ENCODE results near the gene AP3B1. TPM values are rescaled to one million over a fixed set of nuclear protein-coding genes. Genes with fewer than 3 reads are reported as not detected.
"Not testable (repeated sequence)": the region's sequence is repeated elsewhere in the genome, so short reads cannot be mapped to it uniquely, and the experiment has no call there.

AP3B1 gene
- total RNA-seq, 1 donor from 2014 or later, result 23.2 TPM

DNA sequence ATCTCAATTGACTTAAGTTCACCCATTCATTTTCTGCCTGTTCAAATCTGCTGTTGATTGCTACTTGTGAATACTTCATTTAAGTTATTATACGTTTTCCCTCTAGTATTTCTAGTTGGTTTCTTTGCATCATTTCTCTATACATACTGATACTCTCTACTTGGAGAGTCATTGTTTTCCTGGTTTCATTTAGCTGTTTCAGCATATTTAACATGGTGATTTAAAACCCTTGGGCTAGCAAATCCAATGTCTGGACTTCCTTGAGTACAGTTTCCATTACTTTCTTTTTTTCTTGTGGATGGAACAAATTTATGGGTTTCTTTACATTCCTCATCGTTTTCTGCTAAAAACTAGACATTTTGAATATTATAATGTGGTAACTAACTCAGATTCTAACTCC, 90.7 kb downstream of the AP3B1 start:
- intact Hi-C loops (cut with DNase I), result no loop called here

DNA sequence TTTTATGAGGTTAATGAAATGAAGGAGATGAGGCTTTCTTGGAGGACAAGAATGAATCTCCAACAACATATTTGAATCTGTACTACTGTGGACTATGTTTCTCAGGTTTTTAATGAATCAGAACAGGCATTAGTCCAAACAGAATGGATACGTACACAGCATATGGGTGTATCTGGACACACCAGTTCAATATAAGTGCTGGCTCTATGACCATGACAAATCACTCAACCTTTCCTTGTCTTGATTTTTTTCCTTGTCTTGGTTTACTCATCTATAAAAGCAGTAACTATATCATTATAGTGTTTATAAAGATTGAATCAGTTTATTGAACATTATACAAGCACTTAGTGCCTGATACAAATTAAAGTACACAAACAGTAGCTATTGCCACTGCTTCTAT, 104.1 kb downstream of the AP3B1 start:
- intact Hi-C loops (cut with DNase I), result no loop called here
- no peak for DNase-seq (ENCODE audit: low spot score)

More for the DNA sequence above, 90.7 kb downstream of the AP3B1 start:
- DNase-seq (ENCODE audit: low spot score), result no peak

DNA sequence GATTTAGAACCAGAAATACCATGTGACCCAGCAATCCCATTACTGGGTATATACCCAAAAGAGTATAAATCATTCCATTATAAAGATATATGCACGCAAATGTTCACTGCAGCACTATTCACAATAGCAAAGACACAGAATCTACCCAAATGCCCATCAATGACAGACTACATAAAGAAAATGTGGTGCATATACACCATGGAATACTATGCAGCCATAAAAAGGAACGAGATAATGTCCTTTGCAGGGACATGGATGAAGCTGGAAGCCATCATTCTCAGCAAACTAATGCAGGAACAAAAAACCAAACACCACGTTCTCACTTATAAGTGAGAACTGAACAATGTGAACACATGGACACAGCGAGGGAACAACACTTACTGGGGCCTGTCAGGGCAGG, 105.8 kb downstream of the AP3B1 start:
- DNase-seq (ENCODE audit: low spot score); intact Hi-C loops (cut with DNase I): not testable (repeated sequence)

DNA sequence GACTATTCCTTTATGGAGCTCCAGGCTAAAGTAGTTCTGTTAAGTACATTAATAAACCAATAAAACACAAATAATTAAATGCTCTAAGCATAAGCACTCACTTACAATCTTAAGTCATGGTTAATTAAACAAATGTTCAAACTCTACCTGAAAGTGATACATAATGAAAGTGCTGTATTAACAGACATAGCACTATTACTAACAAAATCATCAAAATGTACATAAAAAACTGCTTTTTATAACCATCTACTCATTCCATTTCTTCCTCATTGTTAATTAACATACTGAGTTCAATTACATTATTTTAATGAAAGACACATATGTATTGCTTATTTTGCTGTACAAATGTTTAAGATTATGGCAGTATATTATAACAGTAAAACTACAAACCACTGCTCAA, 107.3 kb downstream of the AP3B1 start:
- intact Hi-C loops (cut with DNase I), result no loop called here
- DNase-seq (ENCODE audit: low spot score), result no peak

DNA sequence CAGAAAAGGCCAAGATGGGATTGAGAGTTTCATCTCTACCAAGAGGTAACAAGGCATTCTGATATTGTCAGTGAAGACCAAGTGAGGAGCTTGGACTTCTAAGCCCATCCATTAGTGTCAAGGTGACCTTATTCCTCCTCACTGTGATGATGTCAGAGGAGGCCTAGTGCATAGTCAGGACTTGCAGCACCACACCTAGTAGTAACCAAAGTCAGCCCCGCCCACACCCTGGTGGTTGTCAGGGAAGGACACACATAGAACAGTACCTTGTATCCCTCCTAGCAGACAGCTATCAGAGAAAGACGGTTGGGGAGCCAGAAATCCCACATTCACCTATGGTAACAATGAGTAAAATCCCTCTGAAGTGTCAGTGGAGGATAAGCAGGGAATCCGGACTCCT, 111.7 kb downstream of the AP3B1 start:
- no peak for DNase-seq (ENCODE audit: low spot score)
- intact Hi-C loops (cut with DNase I), result no loop called here

DNA sequence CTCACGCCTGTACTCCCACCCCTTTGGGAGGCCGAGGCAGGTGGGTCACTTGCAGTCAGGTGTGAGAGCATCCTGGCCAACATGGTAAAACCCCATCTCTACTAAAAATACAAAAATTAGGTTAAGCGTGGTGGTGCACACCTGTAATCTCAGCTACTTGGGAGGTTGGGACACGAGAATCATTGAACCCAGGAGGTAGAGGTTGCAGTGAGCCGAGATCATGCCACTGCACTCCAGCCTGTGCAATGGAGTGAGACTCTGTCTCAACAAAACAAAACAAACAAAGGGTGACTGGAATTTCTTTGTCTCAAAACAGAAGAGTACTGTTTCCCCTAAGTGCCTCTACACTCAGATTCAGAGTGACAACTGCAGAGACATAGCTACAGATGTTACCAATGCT, 116.1 kb downstream of the AP3B1 start:
- DNase-seq (ENCODE audit: low spot score), result no peak
- intact Hi-C loops (cut with DNase I), result no loop called here

DNA sequence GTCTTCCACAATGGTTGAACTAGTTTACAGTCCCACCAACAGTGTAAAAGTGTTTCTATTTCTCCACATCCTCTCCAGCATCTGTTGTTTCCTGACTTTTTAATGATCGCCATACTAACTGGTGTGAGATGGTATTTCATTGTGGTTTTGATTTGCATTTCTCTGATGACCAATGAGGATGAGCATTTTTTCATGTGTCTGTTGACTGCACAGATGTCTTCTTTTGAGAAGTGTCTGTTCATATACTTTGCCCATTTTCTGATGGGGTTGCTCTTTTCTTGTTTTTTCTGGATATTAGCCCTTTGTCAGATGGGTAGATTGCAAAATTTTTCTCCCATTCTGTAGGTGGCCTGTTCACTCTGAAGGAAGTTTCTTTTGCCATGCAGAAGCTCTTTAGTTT, 124.2 kb downstream of the AP3B1 start:
- DNase-seq (ENCODE audit: low spot score); intact Hi-C loops (cut with DNase I): not testable (repeated sequence)

DNA sequence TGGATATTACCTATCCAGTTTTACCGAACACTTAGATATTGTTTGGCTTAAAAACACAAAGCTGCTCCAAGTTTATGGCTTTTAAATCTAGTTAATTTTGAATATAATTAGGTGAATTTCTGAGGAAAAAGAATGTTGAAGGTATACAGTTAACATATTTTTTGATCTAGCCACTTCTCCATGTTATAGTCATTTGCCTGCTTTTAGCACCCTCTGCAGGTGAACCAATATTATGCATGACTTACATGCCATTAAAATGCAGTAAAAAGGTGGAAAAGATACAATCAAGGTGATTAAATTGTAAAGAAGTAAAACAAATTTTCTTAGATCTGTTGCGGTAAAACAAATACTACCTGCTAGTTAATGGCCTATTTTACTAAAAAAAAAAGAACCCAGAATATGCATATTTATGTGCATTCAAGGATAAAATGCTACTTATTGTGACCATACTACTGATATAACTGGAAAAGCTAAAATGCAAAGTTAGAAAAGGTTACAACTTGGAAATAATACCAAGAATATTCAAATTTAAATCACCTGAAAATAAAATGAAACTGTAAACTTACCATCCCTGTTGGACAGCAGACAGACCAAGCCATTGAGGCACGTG, 132.1 kb downstream of the AP3B1 start:
- intact Hi-C loops (cut with DNase I), result no loop called here
- no peak for DNase-seq (ENCODE audit: low spot score)

DNA sequence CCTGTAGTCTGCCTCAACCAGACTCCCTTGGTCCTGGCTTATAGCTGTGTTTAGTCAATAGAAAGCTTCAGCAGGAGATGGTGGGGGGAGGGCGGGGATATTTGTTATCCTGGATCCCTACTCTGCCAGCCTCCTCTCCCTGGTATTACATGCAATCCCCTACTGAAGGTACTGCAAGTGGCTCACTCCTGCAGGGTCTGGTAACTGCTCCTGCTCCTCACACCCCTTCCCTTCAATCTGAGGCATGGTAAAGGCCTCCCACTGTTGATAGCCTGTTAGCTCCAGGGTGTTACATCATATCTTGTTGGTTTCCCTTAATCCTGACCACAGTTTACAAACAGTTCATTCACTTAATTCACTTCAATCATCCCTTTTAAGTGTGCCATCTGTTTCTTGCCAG, 137.5 kb downstream of the AP3B1 start:
- intact Hi-C loops (cut with DNase I), result no loop called here
- no peak for DNase-seq (ENCODE audit: low spot score)

DNA sequence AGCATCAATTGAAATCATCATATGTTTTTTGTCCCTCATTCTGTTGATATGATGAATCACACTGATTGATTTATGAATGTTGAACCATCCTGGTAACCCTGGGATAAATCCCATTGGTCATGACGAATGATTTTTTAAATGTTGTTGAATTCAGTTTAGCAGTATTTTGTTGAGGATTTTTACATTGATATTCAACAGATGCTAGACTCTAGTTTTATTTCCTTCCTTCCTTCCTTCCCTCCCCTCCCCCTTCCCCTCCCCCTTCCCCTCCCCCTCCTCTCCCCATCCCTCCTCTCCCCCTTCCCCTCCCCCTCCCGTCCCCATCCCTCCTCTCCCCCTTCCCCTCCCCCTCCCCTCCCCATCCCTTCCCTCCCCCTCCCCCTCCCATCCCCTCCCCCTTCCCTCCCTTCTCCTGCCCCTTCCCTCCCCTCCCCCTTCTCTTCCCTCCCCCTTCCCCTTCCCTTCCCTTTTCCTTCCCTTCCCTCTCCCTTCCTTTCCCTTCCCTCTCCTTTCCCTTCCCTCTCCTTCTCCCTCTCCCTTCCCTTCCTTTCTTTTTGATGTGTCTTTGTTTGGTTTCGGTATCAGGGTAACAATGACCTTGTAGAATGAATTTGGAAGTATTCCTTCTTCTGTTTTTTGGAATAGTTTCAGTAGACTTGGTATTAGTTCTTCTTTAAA, 142.8 kb downstream of the AP3B1 start:
- DNase-seq (ENCODE audit: low spot score), result no peak
- intact Hi-C loops (cut with DNase I), result no loop called here

DNA sequence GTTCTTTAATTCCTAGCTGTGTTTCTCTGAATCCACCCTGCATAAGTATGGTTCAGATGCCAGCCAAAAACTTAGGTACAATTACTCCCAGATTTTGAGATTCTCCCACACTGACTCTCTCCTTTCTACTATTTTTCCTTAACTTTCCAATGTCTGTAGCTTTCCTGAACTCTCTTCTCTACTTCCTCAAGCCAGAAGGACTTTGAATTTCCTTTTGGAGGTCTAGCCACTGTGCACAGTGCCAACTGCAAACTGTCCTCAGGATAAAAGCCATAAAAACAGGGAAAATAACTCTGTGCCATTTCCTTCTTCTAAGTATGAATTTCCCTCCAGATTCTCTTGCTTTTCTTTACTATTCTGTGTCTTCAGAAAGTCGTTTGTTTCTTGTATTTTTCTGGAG, 157.2 kb downstream of the AP3B1 start:
- no peak for DNase-seq (ENCODE audit: low spot score)
- intact Hi-C loops (cut with DNase I), result no loop called here

DNA sequence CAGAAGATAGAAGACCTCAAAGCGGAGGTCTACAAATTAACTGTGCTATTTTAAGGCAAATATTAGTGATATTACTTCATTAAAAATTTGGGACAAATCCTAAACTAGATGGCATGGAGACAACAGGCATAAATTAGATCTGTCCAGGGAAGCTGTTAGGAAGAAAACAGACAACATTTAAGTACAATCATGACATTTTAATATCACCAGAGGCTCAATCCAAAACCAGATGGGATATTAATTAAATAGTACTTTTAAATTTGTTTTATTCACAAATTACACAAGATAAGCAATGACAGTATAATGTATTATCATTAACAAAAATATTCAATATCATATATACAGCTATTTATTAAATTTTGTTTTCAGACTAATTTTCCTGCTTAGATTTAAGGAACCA, 161.1 kb downstream of the AP3B1 start:
- no peak for DNase-seq (ENCODE audit: low spot score)
- intact Hi-C loops (cut with DNase I), result no loop called here

DNA sequence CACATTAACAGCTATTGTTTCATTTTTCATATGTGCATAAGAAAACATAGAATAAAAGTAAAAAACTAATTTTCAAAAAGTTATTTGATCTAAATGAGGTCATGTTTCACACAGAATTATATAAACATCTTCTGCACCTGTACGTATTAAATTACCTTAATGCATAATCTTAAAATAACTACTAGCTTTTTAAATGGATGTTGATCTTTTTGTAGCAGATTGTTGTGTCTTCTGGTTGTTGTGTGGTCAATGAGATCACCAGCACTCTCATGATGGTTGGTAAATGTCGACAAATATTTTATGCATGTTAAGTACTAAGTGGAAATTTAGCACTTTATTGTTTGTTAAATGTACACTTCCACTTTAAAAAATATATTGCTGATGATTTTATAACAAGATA, 162.0 kb downstream of the AP3B1 start:
- intact Hi-C loops (cut with DNase I), result no loop called here
- no peak for DNase-seq (ENCODE audit: low spot score)

DNA sequence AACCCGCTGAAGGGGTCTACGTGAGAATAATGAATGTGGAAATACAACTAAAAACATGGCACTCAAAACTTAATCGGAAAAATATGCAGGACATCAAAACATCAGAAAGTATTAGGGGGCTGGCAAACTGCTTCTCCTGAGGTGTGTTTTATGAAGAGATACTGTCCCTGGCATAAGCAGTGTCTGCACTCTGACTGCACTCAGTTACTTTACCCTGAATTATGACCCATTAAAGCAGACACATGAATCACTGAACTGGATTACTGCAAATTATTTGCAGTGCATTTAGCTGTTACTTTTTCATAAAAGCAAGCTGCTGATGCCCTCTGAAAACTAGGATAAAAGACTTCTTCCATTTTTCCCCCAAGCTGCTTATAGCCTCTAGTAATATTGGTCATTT, 164.9 kb downstream of the AP3B1 start:
- no peak for DNase-seq (ENCODE audit: low spot score)
- intact Hi-C loops (cut with DNase I), result no loop called here

DNA sequence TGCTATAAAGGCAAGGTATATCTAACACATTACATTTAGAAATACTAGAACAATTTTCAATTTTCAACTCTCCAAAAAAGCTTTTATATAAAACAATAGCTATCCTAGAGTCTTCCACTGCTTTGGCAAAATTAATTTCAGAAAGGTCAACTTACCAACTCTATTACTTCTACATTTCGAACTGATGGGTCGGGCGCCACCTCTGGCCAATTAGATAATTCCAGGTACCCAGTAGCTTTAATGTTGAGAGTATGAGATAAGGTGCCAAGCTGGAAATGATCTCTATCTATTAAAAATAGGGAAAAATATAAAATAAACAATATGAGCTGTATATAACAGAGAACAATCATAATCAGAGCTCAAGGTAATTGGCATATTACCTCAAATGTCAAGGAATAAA, 166.6 kb downstream of the AP3B1 start:
- no peak for DNase-seq (ENCODE audit: low spot score)
- intact Hi-C loops (cut with DNase I), result no loop called here

DNA sequence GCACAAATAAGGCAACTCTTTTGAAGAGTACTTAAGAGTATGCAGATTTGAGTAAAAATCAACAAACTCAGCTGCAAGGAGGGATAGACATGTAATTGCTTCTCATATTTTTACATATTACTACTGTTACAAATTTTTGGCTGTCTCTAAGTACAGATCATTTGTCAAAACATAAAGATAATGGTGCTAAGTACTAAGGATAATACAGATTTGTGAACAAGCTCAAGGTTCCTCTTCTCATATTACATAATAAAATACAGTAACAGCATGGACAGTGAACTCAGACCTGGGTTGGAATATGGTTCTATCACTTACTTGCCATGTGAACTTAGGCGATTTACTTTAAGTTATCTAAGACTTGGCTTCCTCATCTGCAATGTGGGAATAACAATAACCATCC, 168.0 kb downstream of the AP3B1 start:
- intact Hi-C loops (cut with DNase I), result no loop called here
- no peak for DNase-seq (ENCODE audit: low spot score)

DNA sequence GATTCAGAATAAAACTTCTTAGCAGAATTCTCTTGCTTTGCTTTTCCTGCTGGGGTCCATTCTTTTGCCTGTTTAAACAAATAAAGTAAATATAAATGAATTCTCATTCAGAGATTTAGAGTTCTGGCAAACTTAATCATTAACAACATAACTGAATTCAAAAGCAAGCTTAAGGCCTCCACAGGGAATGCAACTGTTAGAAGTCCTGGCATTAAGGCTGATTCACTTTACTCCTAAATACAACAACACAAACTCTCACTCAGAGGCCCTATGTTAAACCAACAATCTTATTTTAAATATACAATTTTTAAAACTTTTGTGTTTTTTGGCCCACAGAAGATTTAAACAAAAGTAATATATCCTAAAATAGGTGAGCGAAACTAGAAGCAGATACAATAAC, 178.3 kb downstream of the AP3B1 start:
- intact Hi-C loops (cut with DNase I), result no loop called here

DNA sequence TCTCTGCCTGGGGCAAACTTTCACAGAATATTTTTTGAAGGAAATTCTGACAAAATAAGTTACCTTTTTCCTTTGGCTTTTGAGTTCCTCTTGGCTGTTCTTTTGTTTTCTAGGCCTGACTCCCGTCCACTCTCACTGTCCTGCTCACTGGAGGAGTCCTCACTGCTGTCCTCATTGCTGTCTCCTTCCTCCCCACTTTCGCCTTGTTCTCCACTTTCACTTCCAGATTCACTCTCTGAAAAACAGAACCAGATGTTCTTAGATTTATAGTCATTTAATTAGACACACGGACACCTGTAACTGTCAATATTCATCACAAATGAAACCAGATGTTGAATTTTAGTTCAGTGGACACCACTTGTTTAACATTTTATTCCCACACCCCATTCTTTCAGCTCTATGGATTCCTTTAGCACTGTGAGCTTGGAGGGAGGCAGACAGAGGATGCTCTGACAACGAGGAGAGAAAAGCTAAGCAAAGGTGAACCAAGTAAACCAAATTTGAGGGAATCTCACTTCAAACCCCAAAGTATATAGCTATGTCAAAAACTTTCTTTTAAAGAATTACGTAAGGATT, 180.7 kb downstream of the AP3B1 start:
- intact Hi-C loops (cut with DNase I), result no loop called here
- DNase-seq (ENCODE audit: low spot score), result no peak

More for the DNA sequence above, 178.3 kb downstream of the AP3B1 start:
- DNase-seq (ENCODE audit: low spot score), result no peak

DNA sequence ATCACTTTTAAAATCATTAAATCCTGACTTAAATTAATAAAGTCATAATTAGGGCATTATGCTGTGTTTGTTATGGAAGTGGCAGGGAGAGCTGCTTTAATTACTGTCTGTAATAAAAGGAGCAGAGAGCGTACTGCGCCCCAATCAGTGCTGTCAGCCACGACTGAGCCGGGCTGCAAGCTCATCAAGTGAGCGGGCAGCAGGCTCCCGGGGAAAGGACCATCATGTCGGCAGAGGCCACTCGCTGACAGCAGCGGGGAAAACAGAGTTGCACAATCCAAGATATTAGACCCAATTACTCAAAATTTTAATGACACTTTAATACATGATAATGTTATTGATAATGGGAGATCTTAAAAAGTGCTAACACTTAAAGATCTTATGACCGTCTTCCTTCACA, 181.6 kb downstream of the AP3B1 start:
- intact Hi-C loops (cut with DNase I), result no loop called here
- no peak for DNase-seq (ENCODE audit: low spot score)

DNA sequence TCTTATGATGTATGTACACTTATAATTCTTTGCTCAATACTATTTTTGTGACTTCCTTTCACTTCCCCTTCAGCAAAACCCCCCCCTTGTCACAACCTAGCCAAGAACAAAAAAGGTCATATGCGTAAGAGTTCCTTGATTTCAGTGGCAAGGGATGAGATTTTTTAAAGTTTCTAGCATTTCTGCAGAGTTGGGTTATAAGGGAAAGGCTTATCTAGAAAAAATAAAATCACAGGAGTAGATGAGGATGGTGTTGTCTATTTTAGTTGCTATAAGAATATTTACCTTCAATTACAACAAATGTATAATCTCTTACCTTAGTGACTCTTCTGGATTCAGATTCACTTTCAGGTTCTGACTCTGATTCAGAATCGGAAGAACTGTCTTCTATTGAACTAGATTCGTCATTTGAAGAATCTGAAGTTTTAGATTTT, 184.6 kb downstream of the AP3B1 start:
- intact Hi-C loops (cut with DNase I), result no loop called here
- no peak for DNase-seq (ENCODE audit: low spot score)

DNA sequence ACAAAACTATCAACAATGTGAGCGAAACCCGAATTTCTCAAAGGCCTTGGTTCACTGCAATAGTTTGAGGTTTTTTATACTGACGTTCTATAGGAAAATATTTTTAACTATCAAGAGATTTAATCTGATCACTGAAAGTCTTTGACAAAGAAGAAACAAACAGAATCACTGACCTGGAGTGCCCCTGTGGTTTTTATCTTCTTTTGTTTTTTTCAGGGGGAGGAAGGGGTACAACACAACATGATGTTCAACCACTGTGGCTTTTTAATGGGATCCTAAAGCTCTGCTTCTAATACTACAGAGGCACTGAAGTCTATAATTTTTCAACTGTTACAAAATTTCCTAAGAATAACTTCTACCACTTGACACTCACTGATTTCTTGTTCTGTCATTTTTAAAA, 185.9 kb downstream of the AP3B1 start:
- intact Hi-C loops (cut with DNase I), result no loop called here

More for the DNA sequence above, 185.9 kb downstream of the AP3B1 start:
- no peak for DNase-seq (ENCODE audit: low spot score)
